ENCODE results near the gene SLITRK5. TPM values are rescaled to one million over a fixed set of nuclear protein-coding genes. Genes with fewer than 3 reads are reported as not detected.

Gene SLITRK5
- total and polyA plus RNA-seq, 2 experiments from 2014 or later: 0.50 to 1.6 TPM

DNA sequence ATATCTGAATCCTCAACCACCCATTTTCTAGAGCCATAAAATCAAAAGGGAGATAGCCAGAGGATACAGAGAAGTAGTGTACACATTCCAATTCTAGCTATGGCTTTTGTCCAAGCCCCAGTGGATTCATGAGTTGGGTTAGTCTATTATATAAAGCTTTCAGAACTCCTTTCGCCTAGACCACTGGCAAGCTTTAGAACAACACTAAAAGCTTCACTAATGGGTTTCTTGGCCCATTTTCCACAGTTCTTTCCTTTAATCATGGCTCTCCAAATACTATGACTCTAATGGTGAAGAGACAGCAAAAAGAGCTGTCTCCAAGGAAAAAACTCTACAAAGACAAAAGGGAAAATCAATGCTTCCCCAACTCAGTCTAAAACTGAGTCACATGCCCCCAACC is 48.2 kb upstream of the SLITRK5 start:
- no peaks in the 10 kb centered on the region for H3K36me3 Mint-ChIP-seq (ENCODE audit: low read depth)
- H3K4me3 Mint-ChIP-seq: no peak overlapping the region
- TF ChIP-seq, protein P1, sequence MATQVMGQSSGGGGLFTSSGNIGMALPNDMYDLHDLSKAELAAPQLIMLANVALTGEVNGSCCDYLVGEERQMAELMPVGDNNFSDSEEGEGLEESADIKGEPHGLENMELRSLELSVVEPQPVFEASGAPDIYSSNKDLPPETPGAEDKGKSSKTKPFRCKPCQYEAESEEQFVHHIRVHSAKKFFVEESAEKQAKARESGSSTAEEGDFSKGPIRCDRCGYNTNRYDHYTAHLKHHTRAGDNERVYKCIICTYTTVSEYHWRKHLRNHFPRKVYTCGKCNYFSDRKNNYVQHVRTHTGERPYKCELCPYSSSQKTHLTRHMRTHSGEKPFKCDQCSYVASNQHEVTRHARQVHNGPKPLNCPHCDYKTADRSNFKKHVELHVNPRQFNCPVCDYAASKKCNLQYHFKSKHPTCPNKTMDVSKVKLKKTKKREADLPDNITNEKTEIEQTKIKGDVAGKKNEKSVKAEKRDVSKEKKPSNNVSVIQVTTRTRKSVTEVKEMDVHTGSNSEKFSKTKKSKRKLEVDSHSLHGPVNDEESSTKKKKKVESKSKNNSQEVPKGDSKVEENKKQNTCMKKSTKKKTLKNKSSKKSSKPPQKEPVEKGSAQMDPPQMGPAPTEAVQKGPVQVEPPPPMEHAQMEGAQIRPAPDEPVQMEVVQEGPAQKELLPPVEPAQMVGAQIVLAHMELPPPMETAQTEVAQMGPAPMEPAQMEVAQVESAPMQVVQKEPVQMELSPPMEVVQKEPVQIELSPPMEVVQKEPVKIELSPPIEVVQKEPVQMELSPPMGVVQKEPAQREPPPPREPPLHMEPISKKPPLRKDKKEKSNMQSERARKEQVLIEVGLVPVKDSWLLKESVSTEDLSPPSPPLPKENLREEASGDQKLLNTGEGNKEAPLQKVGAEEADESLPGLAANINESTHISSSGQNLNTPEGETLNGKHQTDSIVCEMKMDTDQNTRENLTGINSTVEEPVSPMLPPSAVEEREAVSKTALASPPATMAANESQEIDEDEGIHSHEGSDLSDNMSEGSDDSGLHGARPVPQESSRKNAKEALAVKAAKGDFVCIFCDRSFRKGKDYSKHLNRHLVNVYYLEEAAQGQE (IDR thresholded peaks at IDR 0.05; ENCODE audit: unreplicated experiment): no peak
- TF ChIP-seq STAT1 (IDR thresholded peaks at IDR 0.05; ENCODE audit: unreplicated experiment) (no peak), ZNF331 (CRISPR knock-in tag; IDR thresholded peaks at IDR 0.05; ENCODE audit: low read depth) (no peak), JUNB (IDR thresholded peaks at IDR 0.05; ENCODE audit: unreplicated experiment) (no peak), EZH2 (IDR thresholded peaks at IDR 0.05; ENCODE audit: low read depth, unreplicated experiment) (no peak)
- TF ChIP-seq, protein P2, sequence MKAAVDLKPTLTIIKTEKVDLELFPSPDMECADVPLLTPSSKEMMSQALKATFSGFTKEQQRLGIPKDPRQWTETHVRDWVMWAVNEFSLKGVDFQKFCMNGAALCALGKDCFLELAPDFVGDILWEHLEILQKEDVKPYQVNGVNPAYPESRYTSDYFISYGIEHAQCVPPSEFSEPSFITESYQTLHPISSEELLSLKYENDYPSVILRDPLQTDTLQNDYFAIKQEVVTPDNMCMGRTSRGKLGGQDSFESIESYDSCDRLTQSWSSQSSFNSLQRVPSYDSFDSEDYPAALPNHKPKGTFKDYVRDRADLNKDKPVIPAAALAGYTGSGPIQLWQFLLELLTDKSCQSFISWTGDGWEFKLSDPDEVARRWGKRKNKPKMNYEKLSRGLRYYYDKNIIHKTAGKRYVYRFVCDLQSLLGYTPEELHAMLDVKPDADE (IDR thresholded peaks at IDR 0.05): no peak
- TF ChIP-seq, protein P3, sequence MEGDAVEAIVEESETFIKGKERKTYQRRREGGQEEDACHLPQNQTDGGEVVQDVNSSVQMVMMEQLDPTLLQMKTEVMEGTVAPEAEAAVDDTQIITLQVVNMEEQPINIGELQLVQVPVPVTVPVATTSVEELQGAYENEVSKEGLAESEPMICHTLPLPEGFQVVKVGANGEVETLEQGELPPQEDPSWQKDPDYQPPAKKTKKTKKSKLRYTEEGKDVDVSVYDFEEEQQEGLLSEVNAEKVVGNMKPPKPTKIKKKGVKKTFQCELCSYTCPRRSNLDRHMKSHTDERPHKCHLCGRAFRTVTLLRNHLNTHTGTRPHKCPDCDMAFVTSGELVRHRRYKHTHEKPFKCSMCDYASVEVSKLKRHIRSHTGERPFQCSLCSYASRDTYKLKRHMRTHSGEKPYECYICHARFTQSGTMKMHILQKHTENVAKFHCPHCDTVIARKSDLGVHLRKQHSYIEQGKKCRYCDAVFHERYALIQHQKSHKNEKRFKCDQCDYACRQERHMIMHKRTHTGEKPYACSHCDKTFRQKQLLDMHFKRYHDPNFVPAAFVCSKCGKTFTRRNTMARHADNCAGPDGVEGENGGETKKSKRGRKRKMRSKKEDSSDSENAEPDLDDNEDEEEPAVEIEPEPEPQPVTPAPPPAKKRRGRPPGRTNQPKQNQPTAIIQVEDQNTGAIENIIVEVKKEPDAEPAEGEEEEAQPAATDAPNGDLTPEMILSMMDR (conservative IDR thresholded peaks at IDR 0.05; ENCODE audit: low read depth in 2 of 2): no peak
- no peaks in the 10 kb centered on the region for H3K36me3 ChIP-seq (ENCODE audit: insufficient read depth)
- H3K27ac ChIP-seq (ENCODE audit: low read depth): no peak overlapping the region
- no peaks in the 10 kb centered on the region for H3K79me2 ChIP-seq (replicated peaks; ENCODE audit: insufficient read depth)
- H3K27me3 ChIP-seq (ENCODE audit: insufficient read depth): no peaks in the 10 kb centered on the region
- peaks cover 2% of the 10 kb centered on the region; the same call in 1 of the 2 replicates for H3K9me2 ChIP-seq (ENCODE audit: insufficient read depth)
- no peak overlapping the region for H3K4me3 ChIP-seq
- no peak for ATAC-seq
- H3K4me1 Mint-ChIP-seq: no peaks in the 10 kb centered on the region
- no peaks in the 10 kb centered on the region for H3K27me3 Mint-ChIP-seq (ENCODE audit: insufficient read depth, low read depth, poor library complexity)
- no peak for DNase-seq (ENCODE audit: low spot score)
- no peak overlapping the region for H2AFZ ChIP-seq
- no peak overlapping the region for H3K27ac Mint-ChIP-seq
- no peaks in the 10 kb centered on the region for H3F3A ChIP-seq (replicated peaks; ENCODE audit: low read depth)
- H3K4me1 ChIP-seq (ENCODE audit: insufficient read depth): no peaks in the 10 kb centered on the region
- H3K4me2 ChIP-seq: no peak overlapping the region
- no peaks in the 10 kb centered on the region for H4K20me1 ChIP-seq (replicated peaks; ENCODE audit: insufficient read depth)
- no peaks in the 10 kb centered on the region for H3K9me3 Mint-ChIP-seq

DNA sequence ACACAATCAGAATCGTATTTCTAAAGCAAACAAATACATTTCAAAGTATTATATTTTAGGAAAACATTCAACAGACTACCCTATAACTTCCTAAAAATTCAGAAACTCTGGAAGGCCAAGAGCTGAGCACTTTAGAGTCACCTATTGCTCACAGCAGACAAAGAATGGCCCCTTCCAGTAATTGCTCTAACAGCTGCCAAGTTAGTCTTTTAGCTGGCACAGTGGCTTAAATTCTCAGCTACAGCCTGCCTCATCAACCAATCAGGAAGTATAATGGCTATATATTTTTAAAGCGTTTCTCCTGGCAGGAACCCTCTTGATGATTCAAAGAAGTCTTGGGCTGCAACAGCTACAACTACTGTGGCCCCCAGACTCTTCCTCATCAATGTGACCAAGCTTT is 14.9 kb upstream of the SLITRK5 start:
- Histone ChIP-seq H3K36me3 (ENCODE audit: insufficient read depth) (no peaks in the 10 kb centered on the region), H3K27me3 (ENCODE audit: insufficient read depth) (no peaks in the 10 kb centered on the region), H3K27ac (ENCODE audit: low read depth) (no peak overlapping the region), H2AFZ (no peak overlapping the region), H4K20me1 (replicated peaks; ENCODE audit: insufficient read depth) (no peaks in the 10 kb centered on the region), H3K9me2 (ENCODE audit: insufficient read depth) (no peaks in the 10 kb centered on the region), H3K4me2 (no peak overlapping the region), H3K4me1 (ENCODE audit: insufficient read depth) (peaks cover 14% of the 10 kb centered on the region), H3F3A (replicated peaks; ENCODE audit: low read depth) (no peaks in the 10 kb centered on the region), H3K79me2 (replicated peaks; ENCODE audit: insufficient read depth) (no peaks in the 10 kb centered on the region), H3K4me3 (no peak overlapping the region)
- no peak overlapping the region for H3K4me3 Mint-ChIP-seq
- TF ChIP-seq ZNF331 (CRISPR knock-in tag; IDR thresholded peaks at IDR 0.05; ENCODE audit: low read depth): no peak
- H3K27ac Mint-ChIP-seq: no peak overlapping the region
- H3K4me1 Mint-ChIP-seq: peaks cover 12% of the 10 kb centered on the region; the same call in 2 of the 3 replicates
- ATAC-seq: no peak
- no peaks in the 10 kb centered on the region for H3K36me3 Mint-ChIP-seq (ENCODE audit: low read depth)
- H3K27me3 Mint-ChIP-seq (ENCODE audit: insufficient read depth, low read depth, poor library complexity): no peaks in the 10 kb centered on the region
- H3K9me3 Mint-ChIP-seq: no peaks in the 10 kb centered on the region
- DNase-seq (ENCODE audit: low spot score): no peak

Data from GM23338 (cell line).